NCI-H446 treated with DMSO at 0.1 percent for 48 hours (cell line): ENCODE measurements around the gene NUCKS1.

Experiments used
- DNase-seq: peaks from one replicate; lab custom pipeline; 2025; lab: John Stamatoyannopoulos, UW

Gene NUCKS1

GRCh38 chr1:205750138-205751035 is at the start of gene NUCKS1:
Gene NUCKS1 (minus strand): TSS chr1:205750182. CDS start chr1:205749973, 209 bp downstream.
- DNase-seq: peak; percentile 100

GRCh38 chr1:205798577-205798976 is 48.6 kb upstream of the NUCKS1 start:
- no peak for DNase-seq

- no peak for DNase-seq
Measured at GRCh38 chr1:205797168-205797567, 47.2 kb upstream of the NUCKS1 start.

GRCh38 chr1:205794011-205794730 is 44.2 kb upstream of the NUCKS1 start:
- no peak for DNase-seq

GRCh38 chr1:205792961-205793673 is 43.1 kb upstream of the NUCKS1 start:
- DNase-seq: no peak

- DNase-seq: no peak
Measured at GRCh38 chr1:205792481-205792881, 42.5 kb upstream of the NUCKS1 start.

- DNase-seq: no peak
Measured at GRCh38 chr1:205791568-205792180, 41.7 kb upstream of the NUCKS1 start.

GRCh38 chr1:205787287-205787916 is 37.4 kb upstream of the NUCKS1 start:
- DNase-seq: no peak

- DNase-seq: no peak
Measured at GRCh38 chr1:205786601-205787000, 36.6 kb upstream of the NUCKS1 start.

- DNase-seq: no peak
Measured at GRCh38 chr1:205785446-205785845, 35.5 kb upstream of the NUCKS1 start.

GRCh38 chr1:205783904-205784303 is 33.9 kb upstream of the NUCKS1 start:
- no peak for DNase-seq

- no peak for DNase-seq
Measured at GRCh38 chr1:205783433-205783795, 33.4 kb upstream of the NUCKS1 start.

- DNase-seq: no peak
Measured at GRCh38 chr1:205782627-205783432, 32.8 kb upstream of the NUCKS1 start.

- DNase-seq: no peak
Measured at GRCh38 chr1:205780335-205780734, 30.4 kb upstream of the NUCKS1 start.

GRCh38 chr1:205777994-205778393 is 28.0 kb upstream of the NUCKS1 start:
- DNase-seq: no peak

- no peak for DNase-seq
Measured at GRCh38 chr1:205775717-205776056, 25.7 kb upstream of the NUCKS1 start.

- peak; percentile 72 for DNase-seq
Measured at GRCh38 chr1:205775015-205775716, 25.2 kb upstream of the NUCKS1 start, which contains the start of gene RAB29. Gene RAB29 (minus strand): TSS chr1:205775482. CDS start chr1:205774956, 526 bp downstream.

GRCh38 chr1:205774198-205775014 is 24.4 kb upstream of the NUCKS1 start:
- DNase-seq: no peak

GRCh38 chr1:205772607-205773032 is 22.6 kb upstream of the NUCKS1 start:
- DNase-seq: no peak
